ENCODE results near the gene THEMIS.

The THEMIS gene

DNA sequence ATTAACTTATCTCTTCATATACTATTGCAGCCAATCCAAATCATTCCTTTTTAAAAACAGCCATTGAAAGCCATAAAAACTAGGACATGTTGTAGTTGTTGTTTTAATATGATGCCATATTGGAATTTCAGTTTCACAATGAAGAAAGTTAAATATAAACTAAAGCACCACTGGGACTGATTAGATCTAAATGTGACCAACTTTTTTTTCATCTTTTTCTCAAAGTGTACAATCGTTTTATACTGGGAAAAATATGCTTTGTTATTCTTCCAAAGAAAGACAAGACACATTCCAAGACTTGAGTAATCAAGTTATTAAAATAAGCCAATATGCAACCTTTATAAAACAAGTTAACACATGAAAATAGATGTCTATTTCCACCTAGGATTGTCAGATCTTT, 68.5 kb downstream of the THEMIS start:
- TF ChIP-seq TAF1 (IDR thresholded peaks at IDR 0.05; ENCODE audit: borderline replicate concordance, low read depth, low read length): no peak
- DNase-seq (ENCODE audit: insufficient read length) (no peak), FAIRE-seq (no peak)

DNA sequence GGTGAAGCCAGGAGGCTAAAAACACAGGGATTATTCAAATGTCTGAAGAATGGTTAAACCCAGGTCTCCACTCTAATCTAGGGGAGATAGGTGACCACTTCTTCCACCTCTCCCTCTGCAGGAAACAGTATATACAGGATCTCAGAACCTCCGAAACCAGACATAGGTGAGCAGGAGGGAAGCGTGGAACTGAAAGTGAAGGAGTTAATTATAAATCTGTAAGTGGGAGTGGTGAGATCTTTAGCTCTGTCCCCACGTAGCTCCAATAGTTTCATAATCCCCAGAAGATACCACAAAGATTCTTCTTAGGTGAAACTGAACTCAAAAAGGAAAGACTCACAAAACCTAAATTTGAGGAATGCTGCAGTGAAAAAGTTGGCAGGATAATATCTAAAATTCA, 76.8 kb downstream of the THEMIS start:
- FAIRE-seq (no peak), DNase-seq (ENCODE audit: insufficient read length) (no peak)
- TF ChIP-seq POLR2AphosphoS5 (IDR thresholded peaks at IDR 0.05; ENCODE audit: low read depth, low read length) (no peak), TAF1 (IDR thresholded peaks at IDR 0.05; ENCODE audit: borderline replicate concordance, low read depth, low read length) (no peak)

DNA sequence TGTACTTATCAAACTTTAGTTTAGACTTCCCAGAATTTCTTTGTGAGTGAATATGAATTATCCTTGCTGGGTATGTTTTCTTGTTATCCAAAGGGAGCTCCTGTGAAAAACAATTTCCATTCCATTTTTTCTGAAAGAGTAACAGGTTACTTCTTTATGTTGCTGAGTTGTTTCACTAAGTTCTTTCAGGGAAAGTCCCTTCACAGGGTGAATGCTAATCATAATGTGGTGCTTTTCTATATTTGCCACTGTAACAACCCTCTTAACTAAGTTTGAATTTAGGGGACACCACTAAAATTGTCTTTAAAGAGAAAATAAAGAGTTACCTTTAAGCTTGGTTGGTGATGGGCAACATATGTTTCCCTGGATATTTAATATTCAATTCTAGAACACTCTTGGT, 79.4 kb downstream of the THEMIS start:
- TF ChIP-seq POLR2AphosphoS5 (IDR thresholded peaks at IDR 0.05; ENCODE audit: low read depth, low read length) (no peak), POLR2A (IDR thresholded peaks at IDR 0.05; ENCODE audit: low read depth, low read length) (no peak), TAF1 (IDR thresholded peaks at IDR 0.05; ENCODE audit: borderline replicate concordance, low read depth, low read length) (no peak)
- FAIRE-seq (no peak), DNase-seq (ENCODE audit: insufficient read length) (no peak)

DNA sequence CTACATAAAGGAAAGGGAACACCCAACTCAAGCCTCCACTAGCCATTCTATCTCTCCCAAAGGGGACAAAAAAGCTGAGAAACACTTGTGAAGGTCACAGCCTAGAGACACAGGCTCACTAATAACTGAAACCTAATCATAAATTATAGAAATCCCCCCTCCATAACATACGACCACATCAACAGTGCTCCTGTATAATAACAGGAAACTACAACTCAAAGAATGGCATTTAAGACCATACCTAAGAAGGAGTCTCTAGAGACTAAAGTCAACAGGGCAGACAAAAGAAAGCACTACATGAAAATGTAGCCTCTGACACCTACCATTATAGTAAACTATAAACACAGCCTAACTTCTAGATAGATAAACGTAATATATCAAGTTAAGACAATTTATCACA, 82.7 kb downstream of the THEMIS start:
- DNase-seq (ENCODE audit: insufficient read length): no peak
- FAIRE-seq: no peak
- TF ChIP-seq POLR2AphosphoS5 (IDR thresholded peaks at IDR 0.05; ENCODE audit: low read depth, low read length) (no peak), POLR2A (IDR thresholded peaks at IDR 0.05; ENCODE audit: low read depth, low read length) (no peak), TAF1 (IDR thresholded peaks at IDR 0.05; ENCODE audit: borderline replicate concordance, low read depth, low read length) (no peak)

DNA sequence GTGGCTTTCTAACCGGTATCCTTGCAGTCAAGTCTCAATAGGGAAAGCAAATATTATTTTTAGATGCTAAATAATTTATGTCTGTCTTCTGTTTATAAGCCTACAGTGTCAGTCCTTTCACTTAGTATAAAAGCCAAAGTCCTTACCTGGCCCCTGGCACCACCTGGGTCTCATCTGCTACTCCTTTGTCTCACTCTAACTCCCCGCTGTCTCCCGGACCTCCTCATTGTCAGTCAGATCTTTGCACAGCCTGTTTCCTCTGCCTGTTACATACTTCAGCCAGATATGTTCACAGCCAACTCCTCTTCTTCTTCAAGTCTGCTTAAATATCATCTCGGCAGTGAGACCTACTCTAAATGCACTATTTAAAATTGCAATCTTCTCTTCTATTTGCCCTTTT, 84.2 kb downstream of the THEMIS start:
- DNase-seq (ENCODE audit: insufficient read length) (no peak), FAIRE-seq (no peak)
- no peak for TF ChIP-seq POLR2A (IDR thresholded peaks at IDR 0.05; ENCODE audit: low read depth, low read length)
- TF ChIP-seq POLR2AphosphoS5 (IDR thresholded peaks at IDR 0.05; ENCODE audit: low read depth, low read length): no peak
- TF ChIP-seq TAF1 (IDR thresholded peaks at IDR 0.05; ENCODE audit: borderline replicate concordance, low read depth, low read length): no peak

DNA sequence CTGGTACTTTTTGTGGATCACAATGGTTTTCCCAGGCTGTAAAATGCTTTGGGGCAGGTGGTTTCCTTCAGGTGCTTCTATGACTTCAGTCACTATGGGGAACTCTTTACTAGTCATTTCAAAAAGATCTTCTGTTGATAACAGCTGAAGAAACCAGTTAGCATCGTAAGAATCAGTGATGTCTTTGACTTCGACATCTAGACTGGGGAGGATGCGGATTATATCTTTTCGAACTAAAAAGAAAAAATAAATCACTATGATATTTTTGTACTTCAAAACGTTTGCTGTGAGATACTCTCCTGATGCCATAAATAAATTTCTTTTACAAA, 87.2 kb downstream of the THEMIS start:
- FAIRE-seq: no peak
- TF ChIP-seq POLR2A (IDR thresholded peaks at IDR 0.05; ENCODE audit: low read depth, low read length) (no peak), TAF1 (IDR thresholded peaks at IDR 0.05; ENCODE audit: borderline replicate concordance, low read depth, low read length) (no peak), POLR2AphosphoS5 (IDR thresholded peaks at IDR 0.05; ENCODE audit: low read depth, low read length) (no peak)
- DNase-seq (ENCODE audit: insufficient read length): no peak

- TF ChIP-seq TAF1 (IDR thresholded peaks at IDR 0.05; ENCODE audit: borderline replicate concordance, low read depth, low read length): no peak
- no peak for TF ChIP-seq POLR2A (IDR thresholded peaks at IDR 0.05; ENCODE audit: low read depth, low read length)
- no peak for TF ChIP-seq POLR2AphosphoS5 (IDR thresholded peaks at IDR 0.05; ENCODE audit: low read depth, low read length)
- FAIRE-seq: no peak
These were observed 87.7 kb downstream of the THEMIS start for GRCh38 chr6:127812985-127813698.

GRCh38 chr6:127811900-127812570, 88.8 kb downstream of the THEMIS start:
- TF ChIP-seq TAF1 (IDR thresholded peaks at IDR 0.05; ENCODE audit: borderline replicate concordance, low read depth, low read length): no peak
- TF ChIP-seq POLR2A (IDR thresholded peaks at IDR 0.05; ENCODE audit: low read depth, low read length): no peak
- FAIRE-seq: no peak
- DNase-seq (ENCODE audit: insufficient read length): no peak

More at GRCh38 chr6:127812985-127813698, 87.7 kb downstream of the THEMIS start:
- DNase-seq (ENCODE audit: insufficient read length): no peak

DNA sequence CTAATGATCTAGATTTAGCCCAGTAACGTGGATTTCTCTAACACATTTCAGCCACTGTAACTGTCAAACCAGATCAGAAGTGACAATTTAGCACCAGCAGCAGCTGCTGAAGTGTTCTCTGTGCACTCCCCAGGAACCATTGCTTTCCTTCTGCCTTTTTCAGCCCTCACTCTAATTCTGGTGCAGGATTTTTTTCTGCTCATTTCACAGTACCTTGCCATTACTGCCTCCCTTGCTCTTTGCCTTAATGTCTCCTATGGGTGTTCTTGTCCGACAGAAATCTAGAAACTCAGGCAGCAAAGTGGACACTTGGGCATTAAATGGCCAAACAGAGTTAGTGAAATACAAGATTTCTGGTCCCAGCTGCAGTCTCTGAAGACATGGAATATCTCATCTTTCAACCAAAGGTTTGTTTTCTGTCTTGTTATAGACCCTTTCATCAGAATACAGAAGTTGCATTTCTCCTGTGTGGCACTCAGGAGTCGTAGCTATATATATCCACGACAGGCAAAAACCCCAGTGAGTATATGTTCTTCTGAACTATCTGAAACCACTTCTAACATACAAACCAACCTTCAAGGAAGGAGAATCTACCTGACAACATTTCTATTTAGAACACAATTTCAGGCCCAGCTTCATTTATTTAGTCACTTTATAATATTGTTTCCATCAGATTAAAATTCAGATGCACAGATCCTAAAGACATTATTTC, 92.9 kb downstream of the THEMIS start:
- no peak for DNase-seq (ENCODE audit: insufficient read length)
- no peak for FAIRE-seq
- TF ChIP-seq POLR2A (IDR thresholded peaks at IDR 0.05; ENCODE audit: low read depth, low read length) (no peak), POLR2AphosphoS5 (IDR thresholded peaks at IDR 0.05; ENCODE audit: low read depth, low read length) (no peak), TAF1 (IDR thresholded peaks at IDR 0.05; ENCODE audit: borderline replicate concordance, low read depth, low read length) (no peak)

GRCh38 chr6:127796713-127797112, 104.1 kb downstream of the THEMIS start:
- FAIRE-seq (no peak), DNase-seq (ENCODE audit: insufficient read length) (no peak)
- TF ChIP-seq POLR2AphosphoS5 (IDR thresholded peaks at IDR 0.05; ENCODE audit: low read depth, low read length) (no peak), POLR2A (IDR thresholded peaks at IDR 0.05; ENCODE audit: low read depth, low read length) (no peak), TAF1 (IDR thresholded peaks at IDR 0.05; ENCODE audit: borderline replicate concordance, low read depth, low read length) (no peak)

DNA sequence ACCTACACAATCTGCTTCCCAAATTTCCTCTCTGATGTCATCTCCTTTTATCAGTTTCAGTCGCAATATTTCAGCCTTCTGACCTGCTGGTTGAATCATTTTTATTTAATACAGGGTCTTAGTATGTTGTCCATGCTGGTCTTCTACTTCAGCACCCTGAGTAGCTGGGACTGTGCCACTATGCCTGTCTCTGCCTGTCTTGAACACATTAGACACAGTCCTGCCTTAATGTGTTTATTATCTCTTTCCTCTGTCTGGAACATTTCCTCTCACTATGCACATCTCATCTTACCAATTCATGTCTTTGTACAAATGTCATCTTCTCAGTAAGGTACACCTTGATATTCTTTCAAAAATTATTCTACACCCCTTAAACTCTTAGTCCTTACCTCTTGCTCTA, 106.5 kb downstream of the THEMIS start:
- FAIRE-seq (no peak), DNase-seq (ENCODE audit: insufficient read length) (no peak)
- TF ChIP-seq POLR2AphosphoS5 (IDR thresholded peaks at IDR 0.05; ENCODE audit: low read depth, low read length) (no peak), TAF1 (IDR thresholded peaks at IDR 0.05; ENCODE audit: borderline replicate concordance, low read depth, low read length) (no peak)

DNA sequence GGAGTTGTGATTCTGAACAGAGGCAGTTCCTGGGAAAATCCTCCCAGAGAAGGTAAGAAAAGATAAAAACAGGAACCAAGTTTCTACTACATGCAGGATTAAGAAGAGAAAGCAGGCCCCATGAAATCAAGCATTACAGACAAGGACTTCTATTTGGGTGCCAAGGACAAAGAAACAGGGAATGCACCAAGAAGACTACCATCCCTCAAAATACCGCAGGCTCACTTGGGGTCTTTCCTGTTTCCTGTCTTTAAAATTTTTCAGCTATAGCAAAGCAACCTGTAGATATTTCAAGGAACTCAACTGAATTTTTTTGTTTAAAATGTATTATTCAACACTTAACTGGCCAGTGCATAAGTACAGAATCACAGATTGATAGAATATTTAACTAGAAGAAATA, 107.5 kb downstream of the THEMIS start:
- no peak for FAIRE-seq
- DNase-seq (ENCODE audit: insufficient read length): no peak
- TF ChIP-seq TAF1 (IDR thresholded peaks at IDR 0.05; ENCODE audit: borderline replicate concordance, low read depth, low read length) (no peak), POLR2AphosphoS5 (IDR thresholded peaks at IDR 0.05; ENCODE audit: low read depth, low read length) (no peak), POLR2A (IDR thresholded peaks at IDR 0.05; ENCODE audit: low read depth, low read length) (no peak)
